ENCODE measurements around the gene ECI2.
"Not testable (repeated sequence)": the region's sequence is repeated elsewhere in the genome, so short reads cannot be mapped to it uniquely, and the experiment has no call there.

GRCh38 chr6:4109363-4109815 lies 26.0 kb downstream of the ECI2 start:
- TF ChIP-seq, protein P1, sequence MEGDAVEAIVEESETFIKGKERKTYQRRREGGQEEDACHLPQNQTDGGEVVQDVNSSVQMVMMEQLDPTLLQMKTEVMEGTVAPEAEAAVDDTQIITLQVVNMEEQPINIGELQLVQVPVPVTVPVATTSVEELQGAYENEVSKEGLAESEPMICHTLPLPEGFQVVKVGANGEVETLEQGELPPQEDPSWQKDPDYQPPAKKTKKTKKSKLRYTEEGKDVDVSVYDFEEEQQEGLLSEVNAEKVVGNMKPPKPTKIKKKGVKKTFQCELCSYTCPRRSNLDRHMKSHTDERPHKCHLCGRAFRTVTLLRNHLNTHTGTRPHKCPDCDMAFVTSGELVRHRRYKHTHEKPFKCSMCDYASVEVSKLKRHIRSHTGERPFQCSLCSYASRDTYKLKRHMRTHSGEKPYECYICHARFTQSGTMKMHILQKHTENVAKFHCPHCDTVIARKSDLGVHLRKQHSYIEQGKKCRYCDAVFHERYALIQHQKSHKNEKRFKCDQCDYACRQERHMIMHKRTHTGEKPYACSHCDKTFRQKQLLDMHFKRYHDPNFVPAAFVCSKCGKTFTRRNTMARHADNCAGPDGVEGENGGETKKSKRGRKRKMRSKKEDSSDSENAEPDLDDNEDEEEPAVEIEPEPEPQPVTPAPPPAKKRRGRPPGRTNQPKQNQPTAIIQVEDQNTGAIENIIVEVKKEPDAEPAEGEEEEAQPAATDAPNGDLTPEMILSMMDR (IDR thresholded peaks at IDR 0.05), result not testable (repeated sequence)
- not testable (repeated sequence) for TF ChIP-seq POLR2A (IDR thresholded peaks at IDR 0.05)
